Ovary (tissue), 9 donors: ENCODE results near the gene R3HCC1L. TPM values are rescaled to one million over a fixed set of nuclear protein-coding genes. Genes with fewer than 3 reads are reported as not detected.

Source experiments
- DNase-seq, 5 donors: peaks; one replicate each; pipeline ENCODE4 v3.0.0-alpha.2; 2019 to 2020
- H3K27ac ChIP-seq, 2 donors: fragments of 200-600 bp; one replicate each; pipeline versions ENCODE4 v1.5.1 to v1.8.0; 2019 to 2022
- H3K27me3 ChIP-seq: fragments of 200-600 bp; one replicate; pipeline ENCODE4 v1.8.0; 2022
- H3K36me3 ChIP-seq: fragments of 200-600 bp; sonication (generic); one replicate; pipeline ENCODE4 v1.5.1; 2019
- H3K4me1 ChIP-seq: one replicate; pipeline ENCODE4 v1.8.1; 2013; ENCODE audit warnings: mild to moderate bottlenecking, moderate library complexity; ENCODE audit not compliant: insufficient read depth
- H3K4me3 ChIP-seq: fragments of 200-600 bp; sonication (generic); one replicate; pipeline ENCODE4 v1.5.1; 2017
- H3K9me3 ChIP-seq, 2 donors: fragments of 200-600 bp in 1 of 2; sonication (generic) in 1 of 2; one replicate each; pipeline versions ENCODE4 v1.5.1 to v1.8.1; 2013 to 2019; ENCODE audit warnings: mild to moderate bottlenecking in 1 of 2, moderate library complexity in 1 of 2
- EP300 ChIP-seq: sonication (generic); formaldehyde crosslinking; IDR thresholded peaks from one replicate; pipeline ENCODE4 v1.6.1; 2017; ENCODE audit warnings: antibody characterized with exemption
- POLR2A ChIP-seq: fragments of 450-650 bp; IDR thresholded peaks from one replicate; pipeline ENCODE4 v1.6.1; 2017; ENCODE audit warnings: antibody characterized with exemption, mild to moderate bottlenecking, moderate library complexity
- WGBS, 3 donors: extraction: QIAGEN DNeasy Blood & Tissue Kit in 1 of 3; methylation state at CpG; one replicate each; pipeline versions ENCODE4 v1.1.5 to v1.1.7; 2013 to 2017; 5-methylcytosine and 5-hydroxymethylcytosine counted together
- intact Hi-C, 4 donors: fragments of 100-400 bp; cut with DNase I; formaldehyde crosslinking; loops; one replicate each; pipeline versions ENCODE4 v1.11.0 to v1.15.1; 2022 to 2023
- polyA plus RNA-seq, 2 donors: library from polyadenylated mRNA; stranded (reverse); fragments of 200-250 nt in 1 of 2; fragments of 350-450 nt in 1 of 2; fragmentation: Illumina TruSeq in 1 of 2; extraction: RNeasy Lipid Tissue Mini Kit (QIAGEN cat#74804) in 1 of 2; gene quantifications; one replicate each; pipeline ENCODE4 v1.2.3, GENCODE V29; 2013 to 2014
- total RNA-seq, 7 donors: library from RNA; depleted of rRNA in 2 of 7; stranded (reverse); fragments of >200 nt in 2 of 7; fragmentation: NEBNext Ultra II Directional in 3 of 7; extraction: Animal tissue kit (Norgen Biotek cat#: 25700) in 3 of 7; gene quantifications; one replicate each; pipeline versions ENCODE4 v1.1.0 to v1.2.4, GENCODE V29; 2016 to 2023
- TF ChIP-seq, protein P1 (sequence below), 3 donors: fragments of 450-650 bp in 2 of 3; fragments of 200-600 bp in 1 of 3; IDR thresholded peaks; one replicate each; pipeline versions ENCODE4 v1.5.1 to v1.8.0; 2016 to 2022; ENCODE audit warnings: antibody characterized with exemption in 3 of 3, mild to moderate bottlenecking in 1 of 3
- donor health status: DM: no; HTN: no; CAD: no; lungs with moderate emphysema.
- donor health status: DM: no; HTN: no; CAD: no.
- donor health status: Bipolar disorder and iron deficiency.
- donor health status: DM: yes; HTN: yes; CAD: no.
- donor health status: DM: no; HTN: no; CAD: no.
- donor health status: DM: yes; HTN: yes; CAD: no.

R3HCC1L gene
- total and polyA plus RNA-seq, 9 donors: 7.4 to 10.8 (median 9.1) TPM

GRCh38 chr10:98163941-98164340 is 29.5 kb downstream of the R3HCC1L start:
- H3K27me3 ChIP-seq: no peaks in the 10 kb centered on the region
- TF ChIP-seq, protein P1, sequence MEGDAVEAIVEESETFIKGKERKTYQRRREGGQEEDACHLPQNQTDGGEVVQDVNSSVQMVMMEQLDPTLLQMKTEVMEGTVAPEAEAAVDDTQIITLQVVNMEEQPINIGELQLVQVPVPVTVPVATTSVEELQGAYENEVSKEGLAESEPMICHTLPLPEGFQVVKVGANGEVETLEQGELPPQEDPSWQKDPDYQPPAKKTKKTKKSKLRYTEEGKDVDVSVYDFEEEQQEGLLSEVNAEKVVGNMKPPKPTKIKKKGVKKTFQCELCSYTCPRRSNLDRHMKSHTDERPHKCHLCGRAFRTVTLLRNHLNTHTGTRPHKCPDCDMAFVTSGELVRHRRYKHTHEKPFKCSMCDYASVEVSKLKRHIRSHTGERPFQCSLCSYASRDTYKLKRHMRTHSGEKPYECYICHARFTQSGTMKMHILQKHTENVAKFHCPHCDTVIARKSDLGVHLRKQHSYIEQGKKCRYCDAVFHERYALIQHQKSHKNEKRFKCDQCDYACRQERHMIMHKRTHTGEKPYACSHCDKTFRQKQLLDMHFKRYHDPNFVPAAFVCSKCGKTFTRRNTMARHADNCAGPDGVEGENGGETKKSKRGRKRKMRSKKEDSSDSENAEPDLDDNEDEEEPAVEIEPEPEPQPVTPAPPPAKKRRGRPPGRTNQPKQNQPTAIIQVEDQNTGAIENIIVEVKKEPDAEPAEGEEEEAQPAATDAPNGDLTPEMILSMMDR (IDR thresholded peaks at IDR 0.05): no peak
- TF ChIP-seq POLR2A (no peak), EP300 (no peak)
- H3K9me3 ChIP-seq: no peaks in the 10 kb centered on the region
- no peak overlapping the region for H3K4me3 ChIP-seq
- DNase-seq: no peak
- H3K36me3 ChIP-seq: no peaks in the 10 kb centered on the region
- intact Hi-C loops: loop anchor here in 2 of 4 donors (5.0 to 10.0 kb wide), 2 partner anchors 151 to 1298 kb away; no protein-coding TSS in a partner anchor
- 92 to 93% (median 92%) methylated on average over 5 of the region's 5 CpGs for WGBS, 3 donors
- peaks cover under 1% of the 10 kb centered on the region for H3K4me1 ChIP-seq
- H3K27ac ChIP-seq: no peak overlapping the region

DNA sequence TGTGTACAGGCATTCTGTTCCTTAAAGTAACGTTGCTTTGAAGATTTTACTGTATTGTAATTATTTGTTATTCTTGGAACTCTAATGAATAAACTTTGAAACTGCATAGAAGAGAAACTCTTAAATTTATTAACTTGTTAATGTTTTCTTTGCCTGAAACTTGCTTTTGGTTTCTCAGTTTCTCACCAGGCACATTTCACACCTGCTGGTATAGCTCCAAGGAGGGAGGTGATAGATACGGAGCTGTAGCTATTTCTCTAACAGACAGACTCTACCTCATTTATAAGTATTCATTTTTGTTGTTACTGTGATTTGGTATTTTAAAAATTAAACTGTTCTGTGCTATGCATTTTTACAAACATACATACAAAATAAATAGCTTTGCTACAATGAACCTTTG is 32.7 kb downstream of the R3HCC1L start:
- H3K36me3 ChIP-seq: no peaks in the 10 kb centered on the region
- no peaks in the 10 kb centered on the region for H3K27me3 ChIP-seq
- H3K4me1 ChIP-seq: peaks cover 1% of the 10 kb centered on the region
- intact Hi-C loops: loop anchor here in 2 of 4 donors (10.0 kb wide), 1 partner anchor 148 kb away; no protein-coding TSS in a partner anchor
- 63 to 78% (median 66%) methylated on average over 2 of the region's 2 CpGs for WGBS, 3 donors
- H3K4me3 ChIP-seq: no peak overlapping the region
- no peak for DNase-seq
- TF ChIP-seq EP300 (no peak), POLR2A (no peak)
- TF ChIP-seq, protein P1 (IDR thresholded peaks at IDR 0.05): no peak
- H3K9me3 ChIP-seq: no peaks in the 10 kb centered on the region
- H3K27ac ChIP-seq: no peak overlapping the region

GRCh38 chr10:98168147-98168546 is 33.7 kb downstream of the R3HCC1L start:
- DNase-seq: no peak
- Histone ChIP-seq H3K4me1 (peaks cover 1% of the 10 kb centered on the region), H3K4me3 (no peak overlapping the region), H3K27ac (no peak overlapping the region), H3K27me3 (no peaks in the 10 kb centered on the region), H3K9me3 (no peaks in the 10 kb centered on the region), H3K36me3 (no peaks in the 10 kb centered on the region)
- intact Hi-C loops: loop anchor here in 2 of 4 donors (10.0 kb wide), 1 partner anchor 147 kb away; no protein-coding TSS in a partner anchor
- 93 to 94% (median 94%) methylated on average over 7 of the region's 7 CpGs for WGBS, 3 donors
- no peak for TF ChIP-seq POLR2A
- TF ChIP-seq, protein P1 (IDR thresholded peaks at IDR 0.05): no peak
- TF ChIP-seq EP300: no peak

GRCh38 chr10:98168766-98169165 is 34.3 kb downstream of the R3HCC1L start:
- Histone ChIP-seq H3K36me3 (no peaks in the 10 kb centered on the region), H3K9me3 (no peaks in the 10 kb centered on the region), H3K4me1 (peaks cover 1% of the 10 kb centered on the region), H3K27me3 (no peaks in the 10 kb centered on the region), H3K4me3 (no peak overlapping the region), H3K27ac (no peak overlapping the region)
- DNase-seq: no peak
- intact Hi-C loops: loop anchor here in 2 of 4 donors (10.0 kb wide), 1 partner anchor 146 kb away; no protein-coding TSS in a partner anchor
- WGBS, 3 donors: 92 to 93% (median 92%) methylated on average over 3 of the region's 3 CpGs
- TF ChIP-seq EP300: no peak
- no peak for TF ChIP-seq POLR2A
- TF ChIP-seq, protein P1 (IDR thresholded peaks at IDR 0.05): no peak
